ENCODE results near the gene SAMD9L. TPM values are rescaled to one million over a fixed set of nuclear protein-coding genes. Genes with fewer than 3 reads are reported as not detected.

SAMD9L gene
- not detected in 2 replicates for total RNA-seq
- polyA plus RNA-seq, result not detected in 2 replicates

GRCh38 chr7:93148144-93148543 is at the start of gene SAMD9L:
Gene SAMD9L (minus strand): TSS chr7:93148385. CDS start chr7:93135971, 12,414 bp downstream.
- Histone ChIP-seq H3K4me1 (ENCODE audit: low read depth) (no peaks in the 10 kb centered on the region), H3K27me3 (no peaks in the 10 kb centered on the region), H3K36me3 (no peaks in the 10 kb centered on the region), H3K4me3 (no peak within 1 kb of the TSS), H3K9me3 (ENCODE audit: low read depth) (no peaks in the 10 kb centered on the region), H3K27ac (no peak within 1 kb of the TSS)
- peak in 1 of 2 donors; percentile 40 for DNase-seq (ENCODE audit: low read depth in 1 of 2, low spot score in 1 of 2)
- TF ChIP-seq CTCF (IDR thresholded peaks at IDR 0.05; ENCODE audit: low read depth, low read length), result no peak

- Histone ChIP-seq H3K4me1 (ENCODE audit: low read depth) (no peaks in the 10 kb centered on the region), H3K9me3 (ENCODE audit: low read depth) (no peaks in the 10 kb centered on the region), H3K36me3 (no peaks in the 10 kb centered on the region), H3K4me3 (no peak overlapping the region), H3K27ac (no peak overlapping the region), H3K27me3 (peaks cover 25% of the 10 kb centered on the region)
- no peak for DNase-seq (ENCODE audit: low read depth in 1 of 2, low spot score in 1 of 2)
- TF ChIP-seq CTCF (IDR thresholded peaks at IDR 0.05; ENCODE audit: low read depth, low read length), result no peak
These were observed 48.2 kb upstream of the SAMD9L start for GRCh38 chr7:93196336-93196735.

GRCh38 chr7:93194386-93194785 is 46.2 kb upstream of the SAMD9L start:
- peak in 1 of 2 donors; percentile 14 for DNase-seq (ENCODE audit: low read depth in 1 of 2, low spot score in 1 of 2)
- no peaks in the 10 kb centered on the region for H3K9me3 ChIP-seq (ENCODE audit: low read depth)
- no peaks in the 10 kb centered on the region for H3K4me1 ChIP-seq (ENCODE audit: low read depth)
- no peak for TF ChIP-seq CTCF (IDR thresholded peaks at IDR 0.05; ENCODE audit: low read depth, low read length)
- H3K4me3 ChIP-seq, result no peak overlapping the region
- no peak overlapping the region for H3K27ac ChIP-seq
- H3K36me3 ChIP-seq, result no peaks in the 10 kb centered on the region
- peaks cover 29% of the 10 kb centered on the region for H3K27me3 ChIP-seq

GRCh38 chr7:93188870-93189634 is 40.9 kb upstream of the SAMD9L start:
- H3K27me3 ChIP-seq, result peaks cover 21% of the 10 kb centered on the region
- no peaks in the 10 kb centered on the region for H3K4me1 ChIP-seq (ENCODE audit: low read depth)
- H3K4me3 ChIP-seq, result no peak overlapping the region
- no peaks in the 10 kb centered on the region for H3K36me3 ChIP-seq
- no peaks in the 10 kb centered on the region for H3K9me3 ChIP-seq (ENCODE audit: low read depth)
- TF ChIP-seq CTCF (IDR thresholded peaks at IDR 0.05; ENCODE audit: low read depth, low read length), result no peak
- H3K27ac ChIP-seq, result no peak overlapping the region
- no peak for DNase-seq (ENCODE audit: low read depth in 1 of 2, low spot score in 1 of 2)

GRCh38 chr7:93185303-93186027 is 37.3 kb upstream of the SAMD9L start:
- peak in 1 of 2 donors; percentile 43 for DNase-seq (ENCODE audit: low read depth in 1 of 2, low spot score in 1 of 2)
- H3K4me1 ChIP-seq (ENCODE audit: low read depth), result no peaks in the 10 kb centered on the region

More at GRCh38 chr7:93185303-93186027, 37.3 kb upstream of the SAMD9L start:
- H3K27ac ChIP-seq, result no peak overlapping the region
- H3K4me3 ChIP-seq, result no peak overlapping the region
- peaks cover under 1% of the 10 kb centered on the region for H3K27me3 ChIP-seq
- no peaks in the 10 kb centered on the region for H3K9me3 ChIP-seq (ENCODE audit: low read depth)
- TF ChIP-seq CTCF (IDR thresholded peaks at IDR 0.05; ENCODE audit: low read depth, low read length), result no peak
- no peaks in the 10 kb centered on the region for H3K36me3 ChIP-seq
